Left ventricle myocardium inferior (tissue), 1 donor: ENCODE results near the gene PPP6R2. TPM values are rescaled to one million over a fixed set of nuclear protein-coding genes. Genes with fewer than 3 reads are reported as not detected.

ENCODE experiments used
- DNase-seq: peaks from one replicate; pipeline ENCODE4 v3.0.0-alpha.2; 2020
- H3K27ac ChIP-seq: fragments of 200-600 bp; replicated peaks from 2 replicates; pipeline ENCODE4 v1.8.0; 2021
- H3K27me3 ChIP-seq: fragments of 200-600 bp; 2 replicates; pipeline ENCODE4 v1.8.0; 2021; ENCODE audit warnings: low read depth
- H3K36me3 ChIP-seq: fragments of 200-600 bp; 2 replicates; pipeline ENCODE4 v1.8.0; 2021
- H3K4me1 ChIP-seq: fragments of 200-600 bp; 2 replicates; pipeline ENCODE4 v1.8.0; 2021
- H3K4me3 ChIP-seq: fragments of 200-600 bp; 2 replicates; pipeline ENCODE4 v1.8.0; 2021; ENCODE audit warnings: mild to moderate bottlenecking, moderate library complexity
- H3K9me3 ChIP-seq: fragments of 200-600 bp; replicated peaks from 2 replicates; pipeline ENCODE4 v1.8.0; 2021
- CTCF ChIP-seq: fragments of 200-600 bp; IDR thresholded peaks from 2 replicates; pipeline ENCODE4 v1.8.0; 2021; ENCODE audit warnings: antibody characterized with exemption, mild to moderate bottlenecking, borderline replicate concordance
- intact Hi-C: fragments of 100-400 bp; cut with micrococcal nuclease; formaldehyde crosslinking; loops from one replicate; pipeline ENCODE4 v1.11.0; 2022
- total RNA-seq: library from RNA; stranded (reverse); fragmentation: NEBNext Ultra II Directional; extraction: Animal tissue kit (Norgen Biotek cat#: 25700); gene quantifications from one replicate; pipeline ENCODE4 v1.2.1, GENCODE V29; 2021
- donor health status: DM: no; HTN: yes; CAD: no; lungs with severe emphysema.

Gene PPP6R2
- total RNA-seq, 1 donor from 2014 or later: 38.6 TPM

- H3K27me3 ChIP-seq: no peaks in the 10 kb centered on the region
- peaks cover 5% of the 10 kb centered on the region for H3K4me1 ChIP-seq
- intact Hi-C loops: no loop called here
- H3K9me3 ChIP-seq: no peaks in the 10 kb centered on the region
- no peak overlapping the region for H3K27ac ChIP-seq
- H3K4me3 ChIP-seq: no peak overlapping the region
- no peak for DNase-seq
- TF ChIP-seq CTCF: no peak
- peaks cover 81% of the 10 kb centered on the region for H3K36me3 ChIP-seq
Measured at GRCh38 chr22:50440544-50441249, 97.6 kb downstream of the PPP6R2 start.

GRCh38 chr22:50441428-50441993, 98.4 kb downstream of the PPP6R2 start:
- Histone ChIP-seq H3K27me3 (no peaks in the 10 kb centered on the region), H3K36me3 (peaks cover 80% of the 10 kb centered on the region), H3K4me3 (no peak overlapping the region), H3K4me1 (peaks cover 5% of the 10 kb centered on the region), H3K27ac (no peak overlapping the region), H3K9me3 (no peaks in the 10 kb centered on the region)
- intact Hi-C loops: no loop called here
- TF ChIP-seq CTCF: no peak
- DNase-seq: no peak

- intact Hi-C loops: no loop called here
- TF ChIP-seq CTCF: no peak
- no peak overlapping the region for H3K4me3 ChIP-seq
- H3K27me3 ChIP-seq: no peaks in the 10 kb centered on the region
- DNase-seq: no peak
- no peaks in the 10 kb centered on the region for H3K9me3 ChIP-seq
- H3K4me1 ChIP-seq: peaks cover 5% of the 10 kb centered on the region
- H3K27ac ChIP-seq: no peak overlapping the region
- H3K36me3 ChIP-seq: peaks cover 82% of the 10 kb centered on the region
Measured at GRCh38 chr22:50443197-50443596, 100.1 kb downstream of the PPP6R2 start.

GRCh38 chr22:50443801-50444625, 100.9 kb downstream of the PPP6R2 start:
- TF ChIP-seq CTCF: no peak
- no peak overlapping the region for H3K27ac ChIP-seq
- H3K27me3 ChIP-seq: no peaks in the 10 kb centered on the region
- H3K36me3 ChIP-seq: peaks cover 81% of the 10 kb centered on the region
- H3K4me1 ChIP-seq: peaks cover 5% of the 10 kb centered on the region
- DNase-seq: no peak
- H3K4me3 ChIP-seq: no peak overlapping the region
- no peaks in the 10 kb centered on the region for H3K9me3 ChIP-seq
- intact Hi-C loops: no loop called here

- Histone ChIP-seq H3K36me3 (peaks cover 76% of the 10 kb centered on the region), H3K4me3 (no peak overlapping the region), H3K27me3 (no peaks in the 10 kb centered on the region), H3K27ac (no peak overlapping the region), H3K9me3 (no peaks in the 10 kb centered on the region), H3K4me1 (peaks cover 5% of the 10 kb centered on the region)
- no peak for TF ChIP-seq CTCF
- intact Hi-C loops: no loop called here
- no peak for DNase-seq
Measured at GRCh38 chr22:50444663-50445062, 101.5 kb downstream of the PPP6R2 start.
